CD14-positive monocyte (primary cell): Measurements from ENCODE around the gene THRAP3. TPM values are rescaled to one million over a fixed set of nuclear protein-coding genes. Genes with fewer than 3 reads are reported as not detected.

Experiments
- DNase-seq, 3 donors: peaks; one replicate each; pipeline ENCODE4 v3.0.0-alpha.2; 2011 to 2022
- H2AFZ ChIP-seq: 2 replicates; pipeline ENCODE4 v1.6.0; 2012; ENCODE audit warnings: mild to moderate bottlenecking, low read depth, low read length, inconsistent platforms; ENCODE audit not compliant: insufficient read depth, poor library complexity, severe bottlenecking
- H3K27ac ChIP-seq, 2 donors: 1 replicate in 1 of 2; 2 replicates in 1 of 2; pipeline ENCODE4 v1.5.1; 2012 to 2013; ENCODE audit warnings: low read length in 2 of 2, control low read depth in 1 of 2, inconsistent platforms in 1 of 2, low read depth in 1 of 2, mild to moderate bottlenecking in 1 of 2
- H3K27me3 ChIP-seq, 2 donors: one replicate each; pipeline versions ENCODE4 v1.6.0 to v1.6.1; 2011 to 2013; ENCODE audit warnings: low read length in 2 of 2; ENCODE audit not compliant: control insufficient read depth in 2 of 2, insufficient read depth in 2 of 2
- H3K36me3 ChIP-seq, 2 donors: replicated peaks in 1 of 2; 1 replicate in 1 of 2; 2 replicates in 1 of 2; pipeline versions ENCODE4 v1.5.1 to v1.6.1; 2012 to 2013; ENCODE audit warnings: low read length in 2 of 2, control low read depth in 1 of 2, inconsistent platforms in 1 of 2, mild to moderate bottlenecking in 1 of 2; ENCODE audit not compliant: insufficient read depth in 2 of 2, control insufficient read depth in 1 of 2
- H3K4me1 ChIP-seq, 2 donors: 1 replicate in 1 of 2; 2 replicates in 1 of 2; pipeline versions ENCODE4 v1.5.1 to v1.6.1; 2012 to 2013; ENCODE audit warnings: low read length in 2 of 2, control low read depth in 1 of 2, inconsistent platforms in 1 of 2, mild to moderate bottlenecking in 1 of 2, moderate library complexity in 1 of 2; ENCODE audit not compliant: insufficient read depth in 2 of 2, control insufficient read depth in 1 of 2
- H3K4me2 ChIP-seq: replicated peaks from 2 replicates; pipeline ENCODE3; 2012; ENCODE audit warnings: low read length, moderate library complexity, mild to moderate bottlenecking; ENCODE audit not compliant: poor library complexity, severe bottlenecking; ENCODE audit errors: extremely low read depth
- H3K4me3 ChIP-seq, 3 experiments: fragments of 200-600 bp in 1 of 3; sonication (generic) in 1 of 3; replicated peaks in 1 of 3; 1 replicate in 2 of 3; 2 replicates in 1 of 3; pipeline ENCODE4 v1.5.1; 2011 to 2013; ENCODE audit warnings: low read length in 3 of 3, mild to moderate bottlenecking in 3 of 3, control low read depth in 2 of 3, low read depth in 2 of 3, inconsistent platforms in 1 of 3, moderate library complexity in 1 of 3
- H3K79me2 ChIP-seq: 2 replicates; pipeline ENCODE4 v1.6.0; 2012; ENCODE audit warnings: mild to moderate bottlenecking, control low read depth, inconsistent platforms, low read length, moderate library complexity; ENCODE audit not compliant: insufficient read depth
- H3K9ac ChIP-seq: 2 replicates; pipeline ENCODE4 v1.6.0; 2017; ENCODE audit warnings: low read length, mild to moderate bottlenecking; ENCODE audit not compliant: insufficient read depth, poor library complexity, severe bottlenecking
- H3K9me3 ChIP-seq, 2 donors: replicated peaks in 1 of 2; 1 replicate in 1 of 2; 2 replicates in 1 of 2; pipeline versions ENCODE4 v1.5.1 to v1.6.1; 2012 to 2013; ENCODE audit warnings: low read length in 2 of 2, control low read depth in 1 of 2; ENCODE audit not compliant: control insufficient read depth in 1 of 2, insufficient read depth in 1 of 2
- H4K20me1 ChIP-seq: 2 replicates; pipeline ENCODE4 v1.6.0; 2012; ENCODE audit warnings: mild to moderate bottlenecking, low read length, control low read depth, moderate library complexity; ENCODE audit not compliant: insufficient read depth
- H3K27ac Mint-ChIP-seq, 7 donors: one replicate each; pipeline ENCODE4 v1.8.0; 2020; ENCODE audit warnings: mild to moderate bottlenecking in 7 of 7, mixed read lengths in 7 of 7, moderate library complexity in 6 of 7, inconsistent platforms in 2 of 7
- H3K27me3 Mint-ChIP-seq, 3 donors: one replicate each; pipeline ENCODE4 v1.8.0; 2021 to 2022; ENCODE audit warnings: low read depth in 3 of 3, mild to moderate bottlenecking in 3 of 3, mixed read lengths in 3 of 3, moderate library complexity in 3 of 3, inconsistent platforms in 1 of 3
- H3K36me3 Mint-ChIP-seq, 2 donors: one replicate each; pipeline ENCODE4 v1.8.0; 2020; ENCODE audit warnings: mixed read lengths in 2 of 2, inconsistent platforms in 1 of 2, mild to moderate bottlenecking in 1 of 2
- H3K4me1 Mint-ChIP-seq: one replicate; pipeline ENCODE4 v1.8.0; 2020; ENCODE audit warnings: mild to moderate bottlenecking, mixed read lengths
- H3K4me3 Mint-ChIP-seq, 2 donors: one replicate each; pipeline ENCODE4 v1.8.0; 2020; ENCODE audit warnings: mild to moderate bottlenecking in 2 of 2, mixed read lengths in 2 of 2, moderate library complexity in 1 of 2
- H3K9me3 Mint-ChIP-seq, 7 donors: one replicate each; pipeline ENCODE4 v1.8.0; 2020 to 2022; ENCODE audit warnings: mixed read lengths in 7 of 7, mild to moderate bottlenecking in 6 of 7, moderate library complexity in 6 of 7, inconsistent platforms in 2 of 7
- WGBS: methylation state at CpG from one replicate; pipeline ENCODE4 v1.1.5; 2013; ENCODE audit warnings: missing lambda C conversion rate; ENCODE audit not compliant: insufficient coverage; 5-methylcytosine and 5-hydroxymethylcytosine counted together
- intact Hi-C, 2 donors: fragments of 100-400 bp; cut with micrococcal nuclease; formaldehyde crosslinking; loops; one replicate each; pipeline versions ENCODE4 v1.15.0 to v1.15.1; 2023
- polyA plus RNA-seq, 3 donors: library from polyadenylated mRNA; depleted of rRNA in 1 of 3; unstranded in 2 of 3; stranded (reverse) in 1 of 3; fragments of 300-500 nt in 2 of 3; fragments of >200 nt in 1 of 3; fragmentation: Illumina TruSeq in 2 of 3; gene quantifications; 1 replicate in 2 of 3; 2 replicates in 1 of 3; pipeline ENCODE4 v1.2.3, GENCODE V29; 2012 to 2021
- TF ChIP-seq, protein P1 (sequence below): fragments of 200-600 bp; IDR thresholded peaks from one replicate; pipeline ENCODE4 v1.8.0; 2022; ENCODE audit warnings: antibody characterized with exemption, mild to moderate bottlenecking

The THRAP3 gene
- polyA plus RNA-seq, 3 donors, result 30.1 to 63.4 (median 35.7) TPM

DNA sequence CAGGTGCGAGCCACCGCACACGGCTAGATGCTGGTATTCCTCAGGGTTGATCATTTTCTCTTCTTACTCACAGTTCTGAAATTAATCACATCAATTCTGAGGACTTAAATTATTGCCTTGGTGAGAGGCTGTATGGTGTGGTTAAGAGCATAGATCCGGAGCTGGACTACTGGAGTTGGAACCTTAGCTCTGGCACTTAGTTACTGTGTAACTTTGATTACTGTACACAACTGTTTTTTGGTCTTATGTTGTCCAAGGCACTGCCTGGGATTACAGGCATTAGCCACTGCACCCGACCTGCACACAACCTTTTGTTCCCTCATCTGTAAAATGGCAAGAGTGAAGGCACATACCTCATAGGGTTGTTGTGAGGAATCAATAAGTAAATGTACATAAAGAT, 25.6 kb upstream of the THRAP3 start:
- peaks cover 13% of the 10 kb centered on the region for H3K4me1 Mint-ChIP-seq

GRCh38 chr1:36199934-36200741, 24.1 kb upstream of the THRAP3 start:
- peak overlapping the region in 1 of 7 donors; percentile 24 for H3K27ac Mint-ChIP-seq
- H3K27me3 Mint-ChIP-seq, result peaks cover 2 to 6% (median 3%) of the 10 kb centered on the region in 3 donors
- TF ChIP-seq, protein P1, sequence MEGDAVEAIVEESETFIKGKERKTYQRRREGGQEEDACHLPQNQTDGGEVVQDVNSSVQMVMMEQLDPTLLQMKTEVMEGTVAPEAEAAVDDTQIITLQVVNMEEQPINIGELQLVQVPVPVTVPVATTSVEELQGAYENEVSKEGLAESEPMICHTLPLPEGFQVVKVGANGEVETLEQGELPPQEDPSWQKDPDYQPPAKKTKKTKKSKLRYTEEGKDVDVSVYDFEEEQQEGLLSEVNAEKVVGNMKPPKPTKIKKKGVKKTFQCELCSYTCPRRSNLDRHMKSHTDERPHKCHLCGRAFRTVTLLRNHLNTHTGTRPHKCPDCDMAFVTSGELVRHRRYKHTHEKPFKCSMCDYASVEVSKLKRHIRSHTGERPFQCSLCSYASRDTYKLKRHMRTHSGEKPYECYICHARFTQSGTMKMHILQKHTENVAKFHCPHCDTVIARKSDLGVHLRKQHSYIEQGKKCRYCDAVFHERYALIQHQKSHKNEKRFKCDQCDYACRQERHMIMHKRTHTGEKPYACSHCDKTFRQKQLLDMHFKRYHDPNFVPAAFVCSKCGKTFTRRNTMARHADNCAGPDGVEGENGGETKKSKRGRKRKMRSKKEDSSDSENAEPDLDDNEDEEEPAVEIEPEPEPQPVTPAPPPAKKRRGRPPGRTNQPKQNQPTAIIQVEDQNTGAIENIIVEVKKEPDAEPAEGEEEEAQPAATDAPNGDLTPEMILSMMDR, result no peak
- H3K79me2 ChIP-seq, result no peaks in the 10 kb centered on the region
- peaks cover 20 to 23% of the 10 kb centered on the region in 2 donors for H3K4me1 ChIP-seq
- H3K4me2 ChIP-seq, result no peak overlapping the region
- no peak overlapping the region for H3K4me3 Mint-ChIP-seq
- no peak for DNase-seq
- H2AFZ ChIP-seq, result no peak overlapping the region
- H3K4me1 Mint-ChIP-seq, result peaks cover 22% of the 10 kb centered on the region
- no peaks in the 10 kb centered on the region for H3K36me3 ChIP-seq
- intact Hi-C loops, result no loop called here
- H3K9me3 Mint-ChIP-seq, result peaks cover 0 to 2% (median 0%) of the 10 kb centered on the region in 7 donors
- H3K27ac ChIP-seq, result no peak overlapping the region
- H3K36me3 Mint-ChIP-seq, result no peaks in the 10 kb centered on the region
- 85% methylated on average over 12 of the region's 13 CpGs for WGBS
- H3K27me3 ChIP-seq, result no peaks in the 10 kb centered on the region
- no peaks in the 10 kb centered on the region for H4K20me1 ChIP-seq
- no peak overlapping the region for H3K9ac ChIP-seq
- H3K9me3 ChIP-seq, result no peaks in the 10 kb centered on the region
- no peak overlapping the region for H3K4me3 ChIP-seq

More for the DNA sequence above, 25.6 kb upstream of the THRAP3 start:
- H3K4me2 ChIP-seq, result no peak overlapping the region
- no peak overlapping the region for H2AFZ ChIP-seq
- H3K4me1 ChIP-seq, result peaks cover 10 to 13% of the 10 kb centered on the region in 2 donors
- no peak overlapping the region for H3K27ac Mint-ChIP-seq
- no peak overlapping the region for H3K4me3 Mint-ChIP-seq
- 100% methylated on average over 2 of the region's 5 CpGs for WGBS
- no peaks in the 10 kb centered on the region for H3K36me3 Mint-ChIP-seq
- H3K36me3 ChIP-seq, result no peaks in the 10 kb centered on the region
- peaks cover 0 to 2% (median 0%) of the 10 kb centered on the region in 7 donors for H3K9me3 Mint-ChIP-seq
- H3K9ac ChIP-seq, result no peak overlapping the region
- H3K27me3 Mint-ChIP-seq, result peaks cover 0 to 3% (median 2%) of the 10 kb centered on the region in 3 donors
- no peak overlapping the region for H3K4me3 ChIP-seq
- no peaks in the 10 kb centered on the region for H3K79me2 ChIP-seq
- H3K27ac ChIP-seq, result no peak overlapping the region
- TF ChIP-seq, protein P1, result no peak
- H3K9me3 ChIP-seq, result no peaks in the 10 kb centered on the region
- no peaks in the 10 kb centered on the region for H3K27me3 ChIP-seq
- intact Hi-C loops, result no loop called here
- no peaks in the 10 kb centered on the region for H4K20me1 ChIP-seq
- DNase-seq, result no peak
